Right kidney (tissue), 1 donor: Measurements from ENCODE around the gene CDH23.

Source experiments
- DNase-seq: peaks from one replicate; pipeline ENCODE4 v3.0.0-alpha.2; 2016

CDH23 gene

GRCh38 chr10:71747039-71747531, 350.4 kb downstream of the CDH23 start:
- DNase-seq: no peak

- no peak for DNase-seq
Observed at GRCh38 chr10:71747551-71748523, 351.1 kb downstream of the CDH23 start.

- DNase-seq: no peak
Observed at GRCh38 chr10:71748671-71749191, 352.0 kb downstream of the CDH23 start.

- no peak for DNase-seq
Observed at GRCh38 chr10:71749396-71749795, 352.7 kb downstream of the CDH23 start.

- no peak for DNase-seq
Observed at GRCh38 chr10:71750124-71750841, 353.6 kb downstream of the CDH23 start.

GRCh38 chr10:71750986-71751385, 354.3 kb downstream of the CDH23 start:
- DNase-seq: no peak

GRCh38 chr10:71751515-71752224, 354.9 kb downstream of the CDH23 start:
- DNase-seq: no peak

- no peak for DNase-seq
Observed at GRCh38 chr10:71752391-71753090, 355.8 kb downstream of the CDH23 start.

- DNase-seq: no peak
Observed at GRCh38 chr10:71753091-71753959, 356.6 kb downstream of the CDH23 start.

GRCh38 chr10:71753960-71754505, 357.3 kb downstream of the CDH23 start:
- no peak for DNase-seq

GRCh38 chr10:71754562-71754961, 357.8 kb downstream of the CDH23 start:
- no peak for DNase-seq

GRCh38 chr10:71755179-71755879, 358.6 kb downstream of the CDH23 start:
- no peak for DNase-seq

- no peak for DNase-seq
Observed at GRCh38 chr10:71756311-71757191, 359.8 kb downstream of the CDH23 start.

GRCh38 chr10:71757399-71757922, 360.7 kb downstream of the CDH23 start:
- no peak for DNase-seq

- no peak for DNase-seq
Observed at GRCh38 chr10:71761105-71761511, 364.4 kb downstream of the CDH23 start.

GRCh38 chr10:71761541-71762113, 364.9 kb downstream of the CDH23 start:
- no peak for DNase-seq

GRCh38 chr10:71762324-71762723, 365.6 kb downstream of the CDH23 start:
- DNase-seq: no peak
